ENCODE measurements around the gene SMIM1.
A peak's percentile ranks its signal among the peaks of the same experiment; 100 is the strongest.

SMIM1 gene

DNA sequence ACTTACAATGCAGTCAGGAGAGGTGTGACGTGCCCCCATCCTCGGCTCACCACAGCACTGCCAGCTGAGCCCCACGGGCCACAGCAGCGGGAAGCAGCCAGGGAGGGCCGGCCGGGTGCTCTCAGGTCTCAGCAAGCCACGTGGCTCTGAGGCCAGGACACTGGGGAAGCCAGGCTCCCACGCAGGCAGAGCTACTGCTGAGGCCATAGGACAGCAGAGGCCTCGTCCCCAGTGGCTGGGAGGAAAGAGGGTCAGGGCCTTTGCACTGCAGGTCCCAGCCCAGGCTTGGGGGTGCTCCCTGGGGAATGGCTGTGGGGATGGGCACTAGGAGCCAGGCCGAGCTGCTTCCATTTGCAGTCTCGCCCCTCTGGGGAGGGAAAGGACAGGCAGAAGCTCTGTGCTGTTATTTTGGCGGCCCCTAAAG, 18.0 kb downstream of the SMIM1 start:
- Histone ChIP-seq H2AFZ (ENCODE audit: low read length) (no peak overlapping the region), H3F3A (ENCODE audit: low read depth) (no peaks in the 10 kb centered on the region), H3K9me3 (ENCODE audit: insufficient read depth, low read depth, low read length) (no peaks in the 10 kb centered on the region), H3K36me3 (ENCODE audit: insufficient read depth, low read length) (peaks cover 28% of the 10 kb centered on the region; the same call in 1 of the 2 replicates), H3K9me2 (replicated peaks; ENCODE audit: low read depth, low read length) (no peaks in the 10 kb centered on the region), H3K9ac (ENCODE audit: low read depth, low read length, poor library complexity, severe bottlenecking) (no peak overlapping the region), H3K4me1 (ENCODE audit: insufficient read depth, low read length, poor library complexity, severe bottlenecking) (peaks cover 24% of the 10 kb centered on the region), H3K79me2 (ENCODE audit: insufficient read depth, low read length) (peaks cover 70% of the 10 kb centered on the region), H3K27me3 (ENCODE audit: insufficient read depth, low read length, poor library complexity, severe bottlenecking) (no peaks in the 10 kb centered on the region), H3K4me2 (ENCODE audit: low read depth, low read length, poor library complexity, severe bottlenecking) (no peak overlapping the region), H3K4me3 (ENCODE audit: low read length, poor library complexity, severe bottlenecking) (no peak overlapping the region), H4K20me1 (ENCODE audit: insufficient read depth, low read length, poor library complexity, severe bottlenecking) (peaks cover 39% of the 10 kb centered on the region)
- TF ChIP-seq EZH2phosphoT487 (IDR thresholded peaks at IDR 0.05; ENCODE audit: borderline replicate concordance) = no peak
- TF ChIP-seq, protein P1, sequence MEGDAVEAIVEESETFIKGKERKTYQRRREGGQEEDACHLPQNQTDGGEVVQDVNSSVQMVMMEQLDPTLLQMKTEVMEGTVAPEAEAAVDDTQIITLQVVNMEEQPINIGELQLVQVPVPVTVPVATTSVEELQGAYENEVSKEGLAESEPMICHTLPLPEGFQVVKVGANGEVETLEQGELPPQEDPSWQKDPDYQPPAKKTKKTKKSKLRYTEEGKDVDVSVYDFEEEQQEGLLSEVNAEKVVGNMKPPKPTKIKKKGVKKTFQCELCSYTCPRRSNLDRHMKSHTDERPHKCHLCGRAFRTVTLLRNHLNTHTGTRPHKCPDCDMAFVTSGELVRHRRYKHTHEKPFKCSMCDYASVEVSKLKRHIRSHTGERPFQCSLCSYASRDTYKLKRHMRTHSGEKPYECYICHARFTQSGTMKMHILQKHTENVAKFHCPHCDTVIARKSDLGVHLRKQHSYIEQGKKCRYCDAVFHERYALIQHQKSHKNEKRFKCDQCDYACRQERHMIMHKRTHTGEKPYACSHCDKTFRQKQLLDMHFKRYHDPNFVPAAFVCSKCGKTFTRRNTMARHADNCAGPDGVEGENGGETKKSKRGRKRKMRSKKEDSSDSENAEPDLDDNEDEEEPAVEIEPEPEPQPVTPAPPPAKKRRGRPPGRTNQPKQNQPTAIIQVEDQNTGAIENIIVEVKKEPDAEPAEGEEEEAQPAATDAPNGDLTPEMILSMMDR (conservative IDR thresholded peaks at IDR 0.05; ENCODE audit: low read length) = no peak

DNA sequence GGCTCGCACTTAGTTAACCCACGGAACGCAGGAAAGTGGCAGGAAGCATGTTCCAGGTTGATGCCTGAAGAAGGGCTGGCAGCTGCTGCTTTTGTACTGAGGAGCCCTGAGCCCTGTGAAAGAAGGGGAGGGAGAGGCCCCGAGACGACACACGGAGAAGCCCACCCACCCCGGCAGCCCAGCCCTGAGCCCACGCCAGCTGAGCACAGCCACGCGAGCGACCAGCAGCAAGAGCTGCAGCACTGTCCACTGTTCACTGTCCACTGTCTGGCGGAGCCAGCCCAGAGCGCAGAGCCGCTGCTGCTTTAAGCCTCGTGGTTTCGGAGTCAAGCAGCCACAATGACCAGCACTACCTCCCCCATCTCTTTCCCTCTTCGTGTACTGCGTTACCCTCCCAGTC, 18.4 kb downstream of the SMIM1 start:
- Histone ChIP-seq H3K9me2 (replicated peaks; ENCODE audit: low read depth, low read length) (no peaks in the 10 kb centered on the region), H3K4me1 (ENCODE audit: insufficient read depth, low read length, poor library complexity, severe bottlenecking) (peaks cover 24% of the 10 kb centered on the region), H3K36me3 (ENCODE audit: insufficient read depth, low read length) (peaks cover 23% of the 10 kb centered on the region; the same call in 1 of the 2 replicates), H3K79me2 (ENCODE audit: insufficient read depth, low read length) (peaks cover 75% of the 10 kb centered on the region), H2AFZ (ENCODE audit: low read length) (no peak overlapping the region), H3F3A (ENCODE audit: low read depth) (no peaks in the 10 kb centered on the region), H4K20me1 (ENCODE audit: insufficient read depth, low read length, poor library complexity, severe bottlenecking) (peaks cover 42% of the 10 kb centered on the region), H3K9me3 (ENCODE audit: insufficient read depth, low read depth, low read length) (no peaks in the 10 kb centered on the region), H3K4me3 (ENCODE audit: low read length, poor library complexity, severe bottlenecking) (no peak overlapping the region), H3K27me3 (ENCODE audit: insufficient read depth, low read length, poor library complexity, severe bottlenecking) (no peaks in the 10 kb centered on the region), H3K4me2 (ENCODE audit: low read depth, low read length, poor library complexity, severe bottlenecking) (no peak overlapping the region), H3K9ac (ENCODE audit: low read depth, low read length, poor library complexity, severe bottlenecking) (no peak overlapping the region)
- TF ChIP-seq, protein P1 (conservative IDR thresholded peaks at IDR 0.05; ENCODE audit: low read length) = no peak
- TF ChIP-seq EZH2phosphoT487 (IDR thresholded peaks at IDR 0.05; ENCODE audit: borderline replicate concordance) = no peak

DNA sequence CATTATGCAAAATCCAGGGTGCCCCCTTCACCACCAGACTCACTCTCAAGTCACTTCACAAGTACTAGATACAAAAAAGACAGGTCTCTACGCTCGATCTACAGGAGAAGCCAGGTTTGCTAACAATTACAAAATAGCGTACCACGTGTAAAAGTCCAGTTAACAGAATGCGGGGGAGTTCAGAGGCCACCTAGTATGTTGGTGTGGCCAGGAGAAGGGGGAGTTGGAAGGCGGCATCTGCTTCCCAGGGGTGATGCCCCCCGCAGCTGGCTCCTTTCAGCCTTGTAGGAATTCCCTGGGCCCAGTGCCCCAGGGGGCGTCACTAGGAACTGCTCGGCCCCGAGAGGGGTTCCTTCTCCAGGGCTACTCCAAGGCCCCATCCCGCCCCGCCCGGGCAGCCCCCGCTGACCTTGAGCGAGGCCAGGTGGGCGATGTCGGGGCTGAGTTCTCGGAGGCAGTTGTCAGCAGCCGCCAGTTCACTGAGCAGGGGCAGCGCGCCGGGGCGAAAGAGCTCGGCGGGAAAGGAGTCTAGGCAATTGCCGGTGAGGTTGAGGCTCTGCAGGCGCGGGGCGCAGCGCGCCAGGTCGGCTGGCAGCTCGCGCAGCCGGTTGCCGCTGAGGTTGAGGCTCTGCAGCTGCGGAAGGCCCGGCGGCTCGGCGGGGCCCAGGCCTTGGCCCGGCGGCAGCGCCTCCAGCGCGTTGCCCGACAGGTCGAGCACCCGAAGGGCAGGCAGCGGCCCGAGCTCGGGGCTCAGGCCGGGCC, 23.1 kb downstream of the SMIM1 start:
- H3K4me2 ChIP-seq (ENCODE audit: low read depth, low read length, poor library complexity, severe bottlenecking) = peak overlapping the region; percentile 100
- H3K27me3 ChIP-seq (ENCODE audit: insufficient read depth, low read length, poor library complexity, severe bottlenecking) = peaks cover 9% of the 10 kb centered on the region
- TF ChIP-seq EZH2phosphoT487 (IDR thresholded peaks at IDR 0.05; ENCODE audit: borderline replicate concordance) = no peak
- TF ChIP-seq, protein P1 (conservative IDR thresholded peaks at IDR 0.05; ENCODE audit: low read length) = no peak
- H3F3A ChIP-seq (ENCODE audit: low read depth) = no peaks in the 10 kb centered on the region
- H3K79me2 ChIP-seq (ENCODE audit: insufficient read depth, low read length) = peaks cover 52% of the 10 kb centered on the region
- H3K4me1 ChIP-seq (ENCODE audit: insufficient read depth, low read length, poor library complexity, severe bottlenecking) = peaks cover 31% of the 10 kb centered on the region
- peaks cover 35% of the 10 kb centered on the region for H4K20me1 ChIP-seq (ENCODE audit: insufficient read depth, low read length, poor library complexity, severe bottlenecking)
- no peaks in the 10 kb centered on the region for H3K9me3 ChIP-seq (ENCODE audit: insufficient read depth, low read depth, low read length)
- H3K9ac ChIP-seq (ENCODE audit: low read depth, low read length, poor library complexity, severe bottlenecking) = peak overlapping the region; percentile 89
- H2AFZ ChIP-seq (ENCODE audit: low read length) = no peak overlapping the region
- H3K36me3 ChIP-seq (ENCODE audit: insufficient read depth, low read length) = no peaks in the 10 kb centered on the region
- H3K9me2 ChIP-seq (replicated peaks; ENCODE audit: low read depth, low read length) = no peaks in the 10 kb centered on the region
- peak overlapping the region; percentile 87 for H3K4me3 ChIP-seq (ENCODE audit: low read length, poor library complexity, severe bottlenecking)

Measured in Loucy (cell line).